ENCODE measurements around the gene ACBD6. TPM values are rescaled to one million over a fixed set of nuclear protein-coding genes. Genes with fewer than 3 reads are reported as not detected.
"Not testable (repeated sequence)": the region's sequence is repeated elsewhere in the genome, so short reads cannot be mapped to it uniquely, and the experiment has no call there.

ACBD6 gene
- total RNA-seq, 2 donors from 2014 or later = 41.9 to 50.0 TPM

DNA sequence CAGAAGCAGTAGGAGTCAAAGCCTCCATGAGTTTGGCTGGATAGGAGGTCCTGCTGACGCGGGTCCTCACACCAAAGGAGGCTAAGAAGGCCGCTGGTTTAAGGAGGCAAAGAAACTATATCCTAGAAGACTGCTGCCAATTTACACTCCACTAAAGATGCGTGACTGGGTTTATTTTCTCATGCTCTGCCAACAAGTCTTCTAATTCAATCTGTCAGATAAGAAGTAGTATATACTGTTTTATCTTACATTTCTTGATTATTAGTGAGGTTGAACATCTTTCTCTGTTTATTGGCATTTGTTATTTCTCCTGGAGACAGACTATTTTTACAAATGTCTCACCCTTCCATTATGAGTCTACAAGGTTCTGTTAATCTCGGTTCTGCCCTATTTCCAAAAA, 34.1 kb downstream of the ACBD6 start:
- TF ChIP-seq, protein P1, sequence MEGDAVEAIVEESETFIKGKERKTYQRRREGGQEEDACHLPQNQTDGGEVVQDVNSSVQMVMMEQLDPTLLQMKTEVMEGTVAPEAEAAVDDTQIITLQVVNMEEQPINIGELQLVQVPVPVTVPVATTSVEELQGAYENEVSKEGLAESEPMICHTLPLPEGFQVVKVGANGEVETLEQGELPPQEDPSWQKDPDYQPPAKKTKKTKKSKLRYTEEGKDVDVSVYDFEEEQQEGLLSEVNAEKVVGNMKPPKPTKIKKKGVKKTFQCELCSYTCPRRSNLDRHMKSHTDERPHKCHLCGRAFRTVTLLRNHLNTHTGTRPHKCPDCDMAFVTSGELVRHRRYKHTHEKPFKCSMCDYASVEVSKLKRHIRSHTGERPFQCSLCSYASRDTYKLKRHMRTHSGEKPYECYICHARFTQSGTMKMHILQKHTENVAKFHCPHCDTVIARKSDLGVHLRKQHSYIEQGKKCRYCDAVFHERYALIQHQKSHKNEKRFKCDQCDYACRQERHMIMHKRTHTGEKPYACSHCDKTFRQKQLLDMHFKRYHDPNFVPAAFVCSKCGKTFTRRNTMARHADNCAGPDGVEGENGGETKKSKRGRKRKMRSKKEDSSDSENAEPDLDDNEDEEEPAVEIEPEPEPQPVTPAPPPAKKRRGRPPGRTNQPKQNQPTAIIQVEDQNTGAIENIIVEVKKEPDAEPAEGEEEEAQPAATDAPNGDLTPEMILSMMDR (IDR thresholded peaks at IDR 0.05) = no peak
- TF ChIP-seq POLR2AphosphoS5 (IDR thresholded peaks at IDR 0.05) (no peak), POLR2A (IDR thresholded peaks at IDR 0.05) (no peak)
- 93% methylated on average over 5 of the region's 5 CpGs for WGBS
- intact Hi-C loops (cut with DNase I) = no loop called here
- no peak for DNase-seq (ENCODE audit: low spot score)
- H3K4me3 ChIP-seq = no peak overlapping the region
- no peaks in the 10 kb centered on the region for H3K27me3 ChIP-seq (replicated peaks; ENCODE audit: insufficient read depth)
- H3K27ac ChIP-seq = no peak overlapping the region
- no peaks in the 10 kb centered on the region for H3K36me3 ChIP-seq
- H3K4me1 ChIP-seq (replicated peaks) = no peaks in the 10 kb centered on the region
- H3K9me3 ChIP-seq = no peaks in the 10 kb centered on the region

DNA sequence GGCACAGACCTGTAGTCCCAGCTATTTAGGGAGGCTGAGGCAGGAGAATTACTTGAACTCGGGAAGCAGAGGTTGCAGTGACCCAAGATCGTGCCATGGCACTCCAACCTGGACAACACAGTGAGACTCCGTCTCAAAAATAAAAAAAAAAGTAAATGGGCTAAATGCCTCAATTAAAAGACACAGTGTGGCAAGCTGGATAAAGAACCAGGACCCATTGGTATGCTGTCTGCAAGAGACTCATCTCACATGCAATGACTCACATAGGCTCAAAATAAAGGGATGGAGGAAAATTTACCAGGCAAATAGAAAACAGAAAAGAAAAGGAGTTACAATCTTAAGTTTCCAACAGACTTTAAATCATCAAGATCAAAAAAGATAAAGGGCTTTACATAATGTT, 40.3 kb downstream of the ACBD6 start:
- intact Hi-C loops (cut with DNase I) = no loop called here
- H3K4me3 ChIP-seq = no peak overlapping the region
- no peak for TF ChIP-seq POLR2A (IDR thresholded peaks at IDR 0.05)
- H3K36me3 ChIP-seq = no peaks in the 10 kb centered on the region
- WGBS = 96% methylated on average over 3 of the region's 3 CpGs
- DNase-seq (ENCODE audit: low spot score) = no peak
- no peak overlapping the region for H3K27ac ChIP-seq
- no peaks in the 10 kb centered on the region for H3K4me1 ChIP-seq (replicated peaks)
- H3K9me3 ChIP-seq = no peaks in the 10 kb centered on the region
- H3K27me3 ChIP-seq (replicated peaks; ENCODE audit: insufficient read depth) = no peaks in the 10 kb centered on the region

DNA sequence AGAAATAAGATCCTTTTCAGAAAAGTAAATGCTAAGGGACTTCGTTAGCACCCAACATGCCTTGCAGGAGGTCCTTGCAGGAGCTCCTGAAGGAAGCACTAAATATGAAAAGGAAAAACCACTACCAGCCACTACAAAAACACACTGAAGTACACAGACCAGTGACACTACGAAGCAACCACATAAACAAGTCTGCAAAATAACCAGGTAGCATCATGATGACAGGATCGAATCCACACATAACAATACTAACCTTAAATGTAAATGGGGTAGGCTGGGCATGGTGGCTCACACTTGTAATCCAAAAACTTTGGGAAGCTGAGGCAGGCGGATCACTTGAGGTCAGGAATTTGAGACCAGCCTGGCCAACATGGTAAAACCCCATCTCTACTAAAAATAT, 40.7 kb downstream of the ACBD6 start:
- H3K36me3 ChIP-seq; DNase-seq (ENCODE audit: low spot score); H3K4me1 ChIP-seq (replicated peaks); intact Hi-C loops (cut with DNase I); H3K4me3 ChIP-seq; H3K27ac ChIP-seq; H3K27me3 ChIP-seq (replicated peaks; ENCODE audit: insufficient read depth); H3K9me3 ChIP-seq: not testable (repeated sequence)
- 100% methylated on average over 4 of the region's 4 CpGs for WGBS

DNA sequence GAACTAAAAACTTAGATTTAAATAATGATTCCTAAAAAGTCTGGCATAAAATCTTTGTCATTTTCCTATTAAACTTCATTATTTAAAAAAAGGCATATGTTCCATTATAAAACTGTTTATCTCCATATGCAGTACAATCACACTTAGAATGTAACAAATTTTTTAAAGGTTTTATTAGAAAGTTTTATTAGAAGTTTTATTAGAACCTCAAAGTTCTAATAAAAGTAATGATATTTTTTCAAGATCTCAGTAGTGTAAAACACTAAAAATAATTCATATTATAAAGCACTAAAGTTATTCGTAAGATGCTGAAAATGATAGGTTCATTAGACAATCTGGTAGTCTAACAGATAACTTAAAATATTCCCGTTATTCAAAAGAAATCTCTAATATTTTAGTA, 43.6 kb downstream of the ACBD6 start:
- H3K9me3 ChIP-seq = no peaks in the 10 kb centered on the region
- no peaks in the 10 kb centered on the region for H3K27me3 ChIP-seq (replicated peaks; ENCODE audit: insufficient read depth)
- intact Hi-C loops (cut with DNase I) = no loop called here
- no peak overlapping the region for H3K4me3 ChIP-seq
- no peak for DNase-seq (ENCODE audit: low spot score)
- H3K27ac ChIP-seq = no peak overlapping the region
- no peaks in the 10 kb centered on the region for H3K4me1 ChIP-seq (replicated peaks)
- 46% methylated on average over 2 of the region's 2 CpGs for WGBS
- no peak for TF ChIP-seq POLR2AphosphoS5 (IDR thresholded peaks at IDR 0.05)
- H3K36me3 ChIP-seq = no peaks in the 10 kb centered on the region

DNA sequence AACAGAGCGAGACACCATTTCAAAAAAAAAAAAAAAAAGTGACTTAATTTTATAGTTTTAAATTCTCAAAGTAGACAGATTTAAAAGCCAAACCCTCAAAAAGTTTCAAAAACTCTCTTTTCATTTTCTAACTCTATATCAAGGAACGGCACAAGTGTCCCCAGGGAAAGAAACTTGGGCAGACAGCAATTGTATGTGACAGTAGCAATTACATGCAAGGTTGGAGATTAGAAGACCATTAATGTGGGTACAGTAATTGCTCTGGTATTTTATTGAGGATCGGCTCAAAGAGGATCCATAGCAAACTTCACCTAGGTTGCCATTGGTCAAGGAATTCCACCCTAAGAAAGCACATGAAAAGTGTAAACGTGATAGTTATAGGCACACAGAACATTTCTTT, 46.2 kb downstream of the ACBD6 start:
- Histone ChIP-seq H3K4me3 (no peak overlapping the region), H3K9me3 (no peaks in the 10 kb centered on the region), H3K36me3 (no peaks in the 10 kb centered on the region), H3K27me3 (replicated peaks; ENCODE audit: insufficient read depth) (no peaks in the 10 kb centered on the region), H3K4me1 (replicated peaks) (no peaks in the 10 kb centered on the region), H3K27ac (no peak overlapping the region)
- TF ChIP-seq POLR2A (IDR thresholded peaks at IDR 0.05) (no peak), POLR2AphosphoS5 (IDR thresholded peaks at IDR 0.05) (no peak)
- TF ChIP-seq, protein P1 (IDR thresholded peaks at IDR 0.05) = no peak
- no peak for DNase-seq (ENCODE audit: low spot score)
- intact Hi-C loops (cut with DNase I) = no loop called here
- WGBS = 95% methylated on average over 4 of the region's 4 CpGs

DNA sequence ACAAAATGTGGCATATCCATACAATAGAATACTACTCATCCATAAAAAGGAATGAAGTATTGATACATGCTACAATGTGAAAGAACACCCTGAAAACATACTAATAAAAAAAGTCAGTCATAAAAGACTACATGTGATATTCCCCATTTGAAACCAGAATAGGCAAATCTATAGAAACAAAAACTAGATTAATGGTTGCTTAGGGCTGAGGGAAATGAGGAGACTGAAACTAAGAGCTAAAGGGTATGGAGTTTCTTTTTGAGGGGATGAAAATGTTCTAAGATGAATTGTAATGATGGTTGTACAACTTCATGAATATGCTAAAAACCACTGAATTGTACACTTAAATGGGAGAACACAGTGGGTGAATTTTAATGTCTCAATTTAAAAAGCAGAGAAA, 50.9 kb downstream of the ACBD6 start:
- Histone ChIP-seq H3K27ac (no peak overlapping the region), H3K36me3 (no peaks in the 10 kb centered on the region), H3K27me3 (replicated peaks; ENCODE audit: insufficient read depth) (no peaks in the 10 kb centered on the region), H3K4me3 (no peak overlapping the region), H3K4me1 (replicated peaks) (no peaks in the 10 kb centered on the region), H3K9me3 (no peaks in the 10 kb centered on the region)
- intact Hi-C loops (cut with DNase I) = no loop called here
- DNase-seq (ENCODE audit: low spot score) = no peak
- no peak for TF ChIP-seq POLR2A (IDR thresholded peaks at IDR 0.05)
- TF ChIP-seq, protein P1 (IDR thresholded peaks at IDR 0.05) = no peak
- no peak for TF ChIP-seq POLR2AphosphoS5 (IDR thresholded peaks at IDR 0.05)
